DMS114 treated with DMSO at 0.1 percent for 48 hours (cell line): ENCODE data around the gene ABTB2.
"Not testable (repeated sequence)": the region's sequence is repeated elsewhere in the genome, so short reads cannot be mapped to it uniquely, and the experiment has no call there.

Experiments
- DNase-seq: peaks from one replicate; lab custom pipeline; 2025; ENCODE audit not compliant: unreplicated experiment; lab: John Stamatoyannopoulos, UW

ABTB2 gene

GRCh38 chr11:34218756-34219155 lies 139.1 kb downstream of the ABTB2 start:
- DNase-seq: not testable (repeated sequence)

GRCh38 chr11:34218067-34218466 lies 139.7 kb downstream of the ABTB2 start:
- DNase-seq: no peak

- DNase-seq: no peak
These were observed 141.1 kb downstream of the ABTB2 start for GRCh38 chr11:34216706-34217105.

DNA sequence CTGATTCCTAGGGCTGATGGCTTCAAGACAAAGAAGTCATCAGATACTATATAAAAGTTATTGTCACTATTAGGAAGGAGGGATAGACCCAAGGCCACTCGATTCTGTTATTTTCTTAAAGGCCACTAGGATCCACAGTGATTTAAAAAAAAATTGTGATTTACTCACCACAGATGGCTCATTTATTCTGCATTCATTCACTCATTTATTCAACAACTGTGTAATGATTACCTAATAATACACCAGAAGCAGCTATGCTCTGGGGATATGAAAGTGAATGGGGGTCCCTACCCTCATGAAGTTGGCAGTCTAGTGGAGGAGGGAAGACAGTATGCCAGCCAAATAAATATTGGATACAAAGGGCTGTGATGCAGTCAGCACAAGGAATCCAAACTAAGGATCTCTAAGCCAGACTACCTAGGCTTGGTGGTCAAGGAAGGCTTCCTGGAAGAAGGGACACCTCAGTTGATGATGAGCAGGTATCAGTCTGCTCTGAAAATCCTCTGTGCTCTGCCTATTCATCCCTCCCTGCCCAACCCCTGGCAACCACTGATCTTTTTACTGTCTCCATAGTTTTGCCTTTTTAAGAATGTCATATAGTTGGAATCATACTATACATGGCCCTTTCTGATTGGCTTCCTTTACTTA lies 141.9 kb downstream of the ABTB2 start:
- no peak for DNase-seq

DNA sequence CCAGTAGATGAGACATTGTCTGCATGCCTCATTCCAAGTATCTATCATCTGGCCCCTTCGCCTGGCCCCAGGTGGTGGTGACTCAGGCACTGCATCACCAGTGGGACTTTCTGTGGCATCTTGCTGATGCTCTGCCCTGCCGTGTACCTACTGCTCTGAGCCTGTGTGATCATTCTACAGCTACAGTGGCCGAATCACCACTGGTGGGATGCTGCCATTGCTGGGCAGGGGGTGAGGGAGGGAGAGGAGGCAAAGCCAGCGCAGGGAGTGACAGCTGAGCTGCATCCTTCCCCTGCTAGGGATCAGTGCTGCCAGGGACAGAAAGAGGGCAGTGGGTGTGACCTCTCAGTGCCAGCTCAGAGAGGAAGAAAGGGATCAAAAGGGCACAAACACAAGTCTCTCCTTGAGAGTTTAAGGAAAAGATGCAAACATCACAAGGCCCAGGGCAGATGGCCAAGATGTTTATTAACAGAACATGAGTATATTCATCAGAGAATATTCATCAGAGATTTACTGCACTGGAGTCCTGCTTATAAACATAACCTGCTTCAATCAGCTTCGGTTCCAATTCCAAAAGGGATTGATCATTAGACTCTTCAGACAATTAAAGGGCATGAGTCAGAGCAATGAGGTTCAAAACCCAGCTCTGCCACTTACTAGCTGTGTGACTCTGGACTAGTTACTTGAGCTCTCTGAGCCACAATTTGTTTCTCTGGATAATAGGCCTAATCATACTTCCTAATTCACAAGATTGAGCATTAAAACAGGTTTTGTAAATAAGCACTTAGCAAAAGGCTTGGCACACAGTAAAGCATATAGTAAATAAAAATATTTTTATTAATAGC lies 142.6 kb downstream of the ABTB2 start:
- DNase-seq: no peak

- no peak for DNase-seq
These were observed 144.4 kb downstream of the ABTB2 start for GRCh38 chr11:34213366-34213765.

GRCh38 chr11:34212566-34212965 lies 145.2 kb downstream of the ABTB2 start:
- no peak for DNase-seq

DNA sequence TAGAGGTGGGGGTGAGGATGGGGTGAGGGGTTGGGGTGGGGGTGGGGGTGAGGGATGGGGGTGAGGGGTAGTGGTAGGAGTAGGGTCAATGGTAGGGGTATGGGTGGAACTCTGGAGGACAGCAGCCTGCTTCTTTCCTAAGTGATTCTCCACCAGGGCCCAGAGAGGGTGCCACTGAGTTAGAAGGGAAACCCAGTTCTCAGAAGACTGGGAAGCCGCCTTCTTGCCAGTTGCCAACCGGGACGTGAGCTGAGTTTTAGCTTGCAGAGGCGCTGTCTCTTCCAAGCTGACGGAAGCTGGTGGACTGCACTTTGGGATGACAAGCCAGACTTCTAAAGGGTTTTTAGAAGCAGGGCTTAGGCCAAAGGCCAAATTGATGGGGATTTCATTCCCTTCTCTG lies 148.0 kb downstream of the ABTB2 start:
- DNase-seq: no peak

GRCh38 chr11:34208266-34209135 lies 149.3 kb downstream of the ABTB2 start:
- no peak for DNase-seq

- no peak for DNase-seq
These were observed 150.2 kb downstream of the ABTB2 start for GRCh38 chr11:34207487-34208180.

DNA sequence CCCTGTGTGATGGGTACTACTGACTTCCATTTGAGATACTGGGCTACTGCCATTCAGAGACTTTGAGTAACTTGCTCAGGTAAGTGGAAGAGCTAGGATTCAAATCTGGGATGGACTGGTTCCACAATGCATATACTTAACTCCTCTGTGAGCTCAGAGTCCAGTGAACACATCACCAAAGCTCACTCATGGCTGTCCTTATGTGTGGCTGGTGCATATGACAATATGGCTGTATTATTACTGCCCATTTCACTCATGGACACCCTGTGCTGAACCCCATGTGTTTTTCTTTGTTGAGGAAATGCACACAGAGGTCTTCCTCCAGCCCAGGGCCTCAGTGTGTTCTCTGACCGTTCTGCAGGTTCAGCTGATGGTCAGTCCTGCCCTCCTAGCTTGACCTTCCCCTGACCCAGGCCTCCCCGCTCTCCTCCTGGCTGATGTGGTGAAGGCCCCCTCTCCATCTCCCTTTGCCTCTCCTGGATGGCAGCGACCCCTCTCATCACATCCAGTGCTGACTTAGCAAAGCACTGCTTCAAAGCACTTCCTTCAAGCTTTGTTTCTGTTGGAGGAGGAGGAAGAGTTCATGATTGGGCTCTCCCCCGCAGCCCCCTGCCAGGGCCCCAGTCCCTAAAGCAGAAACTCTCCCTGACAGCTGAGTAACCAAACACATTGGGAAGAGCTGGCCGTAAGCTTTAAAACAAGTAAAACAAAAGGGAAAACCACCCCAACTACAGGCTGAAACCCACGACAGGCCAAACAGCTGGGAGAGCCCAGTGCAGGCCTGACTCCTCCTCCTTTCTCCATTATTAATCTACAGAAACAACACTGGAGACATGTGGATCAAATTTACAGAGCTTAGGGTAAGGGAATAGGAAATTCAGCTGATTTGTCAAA lies 151.2 kb downstream of the ABTB2 start:
- DNase-seq: no peak

- no peak for DNase-seq
These were observed 152.3 kb downstream of the ABTB2 start for GRCh38 chr11:34205326-34206035.

- no peak for DNase-seq
These were observed 153.2 kb downstream of the ABTB2 start for GRCh38 chr11:34204396-34205279.

DNA sequence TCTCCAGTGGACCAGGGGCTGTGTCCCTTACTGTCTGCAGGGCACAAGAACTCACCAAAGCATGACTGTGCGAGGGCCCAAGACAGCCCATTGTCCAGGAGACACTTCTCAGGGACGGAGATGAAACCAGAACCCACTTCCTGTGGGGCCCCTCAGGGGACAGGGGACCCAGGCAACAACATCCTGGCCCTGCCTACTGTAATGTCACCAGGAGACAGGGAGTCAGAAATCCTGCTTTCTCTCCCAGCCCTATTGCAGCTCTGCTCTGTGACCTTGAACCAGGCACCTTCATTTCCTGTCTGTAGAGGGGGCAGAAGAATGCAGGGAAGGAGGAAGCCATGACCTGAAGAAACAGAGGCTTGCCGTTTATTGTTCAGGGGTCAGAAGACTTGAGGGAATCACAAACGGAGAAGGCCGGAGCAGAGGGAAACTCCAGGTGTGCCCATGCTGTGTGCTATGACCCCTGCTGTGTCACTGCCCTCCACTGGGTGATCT lies 154.4 kb downstream of the ABTB2 start:
- no peak for DNase-seq

- DNase-seq: no peak
These were observed 156.7 kb downstream of the ABTB2 start for GRCh38 chr11:34201129-34201528.

DNA sequence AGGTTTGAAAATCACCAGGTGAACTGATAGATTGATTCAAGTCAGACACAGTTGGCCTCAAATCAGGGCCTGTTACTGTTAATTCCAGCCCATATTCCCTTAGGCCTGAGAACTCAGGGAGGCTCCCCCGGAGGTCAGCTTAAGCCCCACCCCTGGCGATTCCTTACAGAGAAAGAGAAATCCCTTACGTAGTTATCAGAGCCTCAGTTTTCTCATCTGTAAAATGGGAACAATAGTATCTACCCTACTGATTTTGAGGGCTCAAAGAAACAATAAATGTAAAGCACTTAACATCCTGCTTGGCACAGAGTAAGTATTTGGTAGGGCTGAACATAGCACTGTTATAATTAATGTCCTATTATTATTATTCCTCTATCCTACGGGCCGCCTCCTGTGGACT lies 158.3 kb downstream of the ABTB2 start:
- DNase-seq: no peak

DNA sequence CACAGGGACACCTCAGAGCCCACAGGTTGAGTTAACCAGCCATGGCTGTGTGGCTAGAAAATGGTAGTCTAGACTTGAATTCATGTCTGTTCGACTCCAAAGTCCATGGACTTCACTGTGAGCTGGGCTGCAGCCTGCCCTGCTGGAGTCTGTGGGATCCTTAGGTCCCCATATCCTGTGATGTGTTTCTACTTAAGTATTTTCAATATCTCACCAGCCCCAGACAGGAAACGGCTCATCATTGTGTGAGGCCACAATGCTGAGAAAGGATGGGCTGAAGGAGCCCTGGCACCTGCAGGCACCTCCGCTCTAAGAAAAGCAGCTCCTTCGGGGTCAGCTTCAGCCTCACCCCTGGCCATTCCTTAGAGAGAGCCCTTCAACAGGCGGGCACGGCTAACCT lies 159.3 kb downstream of the ABTB2 start:
- no peak for DNase-seq

GRCh38 chr11:34197256-34197655 lies 160.6 kb downstream of the ABTB2 start:
- DNase-seq: no peak
